GM21381 (cell line): ENCODE measurements around the gene PIGR.
"Not testable (repeated sequence)": the region's sequence is repeated elsewhere in the genome, so short reads cannot be mapped to it uniquely, and the experiment has no call there.

Source experiments
- ATAC-seq: cut with Tn5 transposase; IDR thresholded peaks from one replicate; pipeline ENCODE4 v1.9.1; 2021; ENCODE audit warnings: mild to moderate bottlenecking, moderate library complexity; ENCODE audit not compliant: unreplicated experiment

Gene PIGR

GRCh38 chr1:206937425-206937824 is 8.8 kb downstream of the PIGR start:
- ATAC-seq, result no peak

GRCh38 chr1:206935491-206936067 is 10.7 kb downstream of the PIGR start:
- no peak for ATAC-seq

- no peak for ATAC-seq
Measured at GRCh38 chr1:206933333-206933945, 12.8 kb downstream of the PIGR start.

GRCh38 chr1:206932177-206932576 is 14.1 kb downstream of the PIGR start:
- no peak for ATAC-seq

GRCh38 chr1:206931709-206932108 is 14.6 kb downstream of the PIGR start:
- ATAC-seq, result no peak

GRCh38 chr1:206930210-206930798 is 16.0 kb downstream of the PIGR start:
- peak; percentile 78 for ATAC-seq

- ATAC-seq, result no peak
Measured at GRCh38 chr1:206929524-206929923, 16.7 kb downstream of the PIGR start.

- ATAC-seq, result no peak
Measured at GRCh38 chr1:206926286-206926685, 20.0 kb downstream of the PIGR start.

GRCh38 chr1:206925106-206925736 is 21.0 kb downstream of the PIGR start:
- peak; percentile 60 for ATAC-seq

GRCh38 chr1:206924592-206925105 is 21.6 kb downstream of the PIGR start:
- peak; percentile 18 for ATAC-seq

GRCh38 chr1:206923961-206924557 is 22.2 kb downstream of the PIGR start:
- ATAC-seq, result not testable (repeated sequence)

- ATAC-seq, result peak; percentile 46
Measured at GRCh38 chr1:206923009-206923960, 23.0 kb downstream of the PIGR start.

GRCh38 chr1:206922524-206922923 is 23.7 kb downstream of the PIGR start:
- no peak for ATAC-seq

GRCh38 chr1:206921772-206922265 is 24.4 kb downstream of the PIGR start, which contains the start of gene FCMR:
Gene FCMR (minus strand): TSS chr1:206921941. CDS start chr1:206921854, 87 bp downstream.
- ATAC-seq, result no peak

GRCh38 chr1:206918076-206918475 is 28.2 kb downstream of the PIGR start:
- ATAC-seq, result no peak

GRCh38 chr1:206916000-206916709 is 30.1 kb downstream of the PIGR start:
- no peak for ATAC-seq

GRCh38 chr1:206915030-206915735 is 31.1 kb downstream of the PIGR start:
- no peak for ATAC-seq

GRCh38 chr1:206913766-206914537 is 32.3 kb downstream of the PIGR start:
- no peak for ATAC-seq
